HEK293 (cell line): ENCODE measurements around the gene ABCA2.

ENCODE experiments used
- BCL11B ChIP-seq: fragments of 450-650 bp; formaldehyde crosslinking; IDR thresholded peaks from 2 replicates; pipeline ENCODE4 v1.5.1; 2016; ENCODE audit warnings: low read depth, missing biosample characterization, missing genetic modification characterization
- GFI1B ChIP-seq: fragments of 450-650 bp; formaldehyde crosslinking; IDR thresholded peaks from 2 replicates; pipeline ENCODE4 v1.5.1; 2016; ENCODE audit warnings: missing biosample characterization, missing genetic modification characterization
- PRDM6 ChIP-seq: fragments of 450-650 bp; formaldehyde crosslinking; IDR thresholded peaks from 2 replicates; pipeline ENCODE4 v1.5.1; 2017; ENCODE audit warnings: missing biosample characterization, missing genetic modification characterization
- SP2 ChIP-seq: fragments of 450-650 bp; formaldehyde crosslinking; IDR thresholded peaks from 2 replicates; pipeline ENCODE4 v1.5.1; 2016; ENCODE audit warnings: missing biosample characterization, missing genetic modification characterization
- TRIM28 ChIP-seq: IDR thresholded peaks from 2 replicates; pipeline ENCODE4 v1.6.1; 2011; ENCODE audit warnings: low read length, control low read depth, borderline replicate concordance
- ZNF10 ChIP-seq: fragments of 450-650 bp; formaldehyde crosslinking; IDR thresholded peaks from 2 replicates; pipeline ENCODE4 v1.5.1; 2017; ENCODE audit warnings: missing biosample characterization, missing genetic modification characterization
- ZNF112 ChIP-seq: fragments of 450-650 bp; formaldehyde crosslinking; IDR thresholded peaks from 2 replicates; pipeline ENCODE4 v1.5.0; 2017; ENCODE audit warnings: missing biosample characterization, missing genetic modification characterization
- ZNF132 ChIP-seq: fragments of 450-650 bp; formaldehyde crosslinking; IDR thresholded peaks from 2 replicates; pipeline ENCODE4 v1.5.1; 2017; ENCODE audit warnings: missing biosample characterization, missing genetic modification characterization, borderline replicate concordance
- ZNF24 ChIP-seq: fragments of 450-650 bp; formaldehyde crosslinking; IDR thresholded peaks from 2 replicates; pipeline ENCODE4 v1.5.1; 2016; ENCODE audit warnings: missing biosample characterization, missing genetic modification characterization
- ZNF274 ChIP-seq, 2 experiments: fragments of 200-500 bp in 1 of 2; fragments of 450-650 bp in 1 of 2; sonication (Bioruptor generic) in 1 of 2; formaldehyde crosslinking in 1 of 2; IDR thresholded peaks; 2 replicates each; pipeline versions ENCODE4 v1.5.1 to v1.6.1; 2014 to 2016; ENCODE audit warnings: borderline replicate concordance in 1 of 2, inconsistent platforms in 1 of 2, low read length in 1 of 2, missing biosample characterization in 1 of 2, missing genetic modification characterization in 1 of 2
- ZNF561 ChIP-seq: fragments of 450-650 bp; IDR thresholded peaks from 2 replicates; pipeline ENCODE4 v1.5.1; 2018; ENCODE audit warnings: missing biosample characterization, missing genetic modification characterization, borderline replicate concordance
- ZNF596 ChIP-seq: fragments of 450-650 bp; IDR thresholded peaks from 2 replicates; pipeline ENCODE4 v1.5.0; 2018; ENCODE audit warnings: missing biosample characterization, mild to moderate bottlenecking, missing genetic modification characterization, moderate library complexity
- ZNF777 ChIP-seq: fragments of 450-650 bp; formaldehyde crosslinking; IDR thresholded peaks from 2 replicates; pipeline ENCODE4 v1.5.1; 2017; ENCODE audit warnings: missing biosample characterization, missing genetic modification characterization, borderline replicate concordance
- TF ChIP-seq, protein P1 (sequence below): fragments of 450-650 bp; formaldehyde crosslinking; IDR thresholded peaks from 2 replicates; pipeline ENCODE4 v1.5.1; 2016; ENCODE audit warnings: missing biosample characterization, missing genetic modification characterization

GRCh38 chr9:137034709-137035506, 6.9 kb upstream of the ABCA2 start:
- TF ChIP-seq, protein P1, sequence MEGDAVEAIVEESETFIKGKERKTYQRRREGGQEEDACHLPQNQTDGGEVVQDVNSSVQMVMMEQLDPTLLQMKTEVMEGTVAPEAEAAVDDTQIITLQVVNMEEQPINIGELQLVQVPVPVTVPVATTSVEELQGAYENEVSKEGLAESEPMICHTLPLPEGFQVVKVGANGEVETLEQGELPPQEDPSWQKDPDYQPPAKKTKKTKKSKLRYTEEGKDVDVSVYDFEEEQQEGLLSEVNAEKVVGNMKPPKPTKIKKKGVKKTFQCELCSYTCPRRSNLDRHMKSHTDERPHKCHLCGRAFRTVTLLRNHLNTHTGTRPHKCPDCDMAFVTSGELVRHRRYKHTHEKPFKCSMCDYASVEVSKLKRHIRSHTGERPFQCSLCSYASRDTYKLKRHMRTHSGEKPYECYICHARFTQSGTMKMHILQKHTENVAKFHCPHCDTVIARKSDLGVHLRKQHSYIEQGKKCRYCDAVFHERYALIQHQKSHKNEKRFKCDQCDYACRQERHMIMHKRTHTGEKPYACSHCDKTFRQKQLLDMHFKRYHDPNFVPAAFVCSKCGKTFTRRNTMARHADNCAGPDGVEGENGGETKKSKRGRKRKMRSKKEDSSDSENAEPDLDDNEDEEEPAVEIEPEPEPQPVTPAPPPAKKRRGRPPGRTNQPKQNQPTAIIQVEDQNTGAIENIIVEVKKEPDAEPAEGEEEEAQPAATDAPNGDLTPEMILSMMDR (tag by site-specific recombination) = peak; percentile 93
- TF ChIP-seq PRDM6 (tag by site-specific recombination) (no peak), ZNF561 (tag by site-specific recombination) (no peak), BCL11B (tag by site-specific recombination) (no peak), SP2 (tag by site-specific recombination) (no peak; the same call in none of the 2 replicates), ZNF112 (tag by site-specific recombination) (no peak), ZNF596 (no peak), ZNF10 (tag by site-specific recombination) (no peak), GFI1B (tag by site-specific recombination) (no peak), TRIM28 (no peak), ZNF777 (tag by site-specific recombination) (no peak), ZNF24 (tag by site-specific recombination) (no peak), ZNF274 (IDR thresholded peaks at IDR 0.05; ENCODE audit: low read length) (no peak), ZNF274 (tag by site-specific recombination; IDR thresholded peaks at IDR 0.05; ENCODE audit: borderline replicate concordance) (no peak), ZNF132 (no peak)
